GM23338 (cell line): ENCODE data around the gene THSD7A. TPM values are rescaled to one million over a fixed set of nuclear protein-coding genes. Genes with fewer than 3 reads are reported as not detected.

Experiments used
- ATAC-seq: fragments of 200-7000 bp; cut with Tn5 transposase; 3 replicates; pipeline ENCODE4 v1.9.1; 2020
- DNase-seq: peaks from one replicate; pipeline ENCODE4 v3.0.0-alpha.2; 2015; ENCODE audit warnings: low spot score
- H2AFZ ChIP-seq: fragments of 200-600 bp; sonication (generic); 2 replicates; pipeline ENCODE4 v1.8.0; 2016; ENCODE audit warnings: antibody characterized with exemption, mild to moderate bottlenecking, moderate library complexity
- H3F3A ChIP-seq: fragments of 200-600 bp; sonication (generic); replicated peaks from 2 replicates; pipeline ENCODE4 v1.8.0; 2017; ENCODE audit warnings: antibody characterized with exemption, mixed run types, low read depth
- H3K27ac ChIP-seq: fragments of 200-600 bp; sonication (generic); 2 replicates; pipeline ENCODE4 v1.6.1; 2016; ENCODE audit warnings: low read depth
- H3K27me3 ChIP-seq: fragments of 200-600 bp; sonication (generic); 2 replicates; pipeline ENCODE4 v1.8.0; 2016; ENCODE audit warnings: mild to moderate bottlenecking, mixed run types, moderate library complexity; ENCODE audit not compliant: insufficient read depth
- H3K36me3 ChIP-seq: fragments of 200-600 bp; sonication (generic); 2 replicates; pipeline ENCODE4 v1.8.0; 2016; ENCODE audit warnings: mild to moderate bottlenecking; ENCODE audit not compliant: insufficient read depth
- H3K4me1 ChIP-seq: fragments of 200-600 bp; sonication (generic); 2 replicates; pipeline ENCODE4 v1.8.0; 2016; ENCODE audit warnings: mild to moderate bottlenecking, moderate library complexity; ENCODE audit not compliant: insufficient read depth
- H3K4me2 ChIP-seq: fragments of 200-600 bp; sonication (generic); 2 replicates; pipeline ENCODE4 v1.7.1; 2017; ENCODE audit warnings: mixed run types
- H3K4me3 ChIP-seq: fragments of 200-600 bp; sonication (generic); 2 replicates; pipeline ENCODE4 v1.6.1; 2016; ENCODE audit warnings: mixed run types
- H3K79me2 ChIP-seq: fragments of 200-600 bp; sonication (generic); replicated peaks from 2 replicates; pipeline ENCODE4 v1.8.0; 2017; ENCODE audit warnings: mild to moderate bottlenecking; ENCODE audit not compliant: insufficient read depth
- H3K9me2 ChIP-seq: fragments of 200-600 bp; sonication (generic); 2 replicates; pipeline ENCODE4 v1.8.0; 2017; ENCODE audit not compliant: insufficient read depth
- H4K20me1 ChIP-seq: fragments of 200-600 bp; sonication (generic); replicated peaks from 2 replicates; pipeline ENCODE4 v1.8.0; 2017; ENCODE audit warnings: mild to moderate bottlenecking; ENCODE audit not compliant: insufficient read depth
- H3K27ac Mint-ChIP-seq: 2 replicates; pipeline ENCODE4 v1.8.0; 2020; ENCODE audit warnings: inconsistent platforms, mild to moderate bottlenecking, moderate library complexity, mixed read lengths
- H3K27me3 Mint-ChIP-seq: 3 replicates; pipeline ENCODE4 v1.8.0; 2022; ENCODE audit warnings: low read depth, mild to moderate bottlenecking, moderate library complexity, mixed read lengths, inconsistent platforms; ENCODE audit not compliant: insufficient read depth, poor library complexity
- H3K36me3 Mint-ChIP-seq: 3 replicates; pipeline ENCODE4 v1.8.0; 2021; ENCODE audit warnings: low read depth, mild to moderate bottlenecking, inconsistent platforms, moderate library complexity, mixed read lengths
- H3K4me1 Mint-ChIP-seq: 3 replicates; pipeline ENCODE4 v1.8.0; 2020; ENCODE audit warnings: mild to moderate bottlenecking, inconsistent platforms, mixed read lengths
- H3K4me3 Mint-ChIP-seq: 3 replicates; pipeline ENCODE4 v1.8.0; 2021; ENCODE audit warnings: moderate library complexity, mild to moderate bottlenecking, inconsistent platforms, mixed read lengths
- H3K9me3 Mint-ChIP-seq: 3 replicates; pipeline ENCODE4 v1.8.0; 2020; ENCODE audit warnings: moderate library complexity, mild to moderate bottlenecking, inconsistent platforms, mixed read lengths
- CREB1 ChIP-seq: fragments of 250-450 bp; sonication (Bioruptor Pico); IDR thresholded peaks from 2 replicates; pipeline ENCODE4 v1.5.0; 2020; ENCODE audit warnings: low read depth, mild to moderate bottlenecking, moderate library complexity
- CTCF ChIP-seq, 2 experiments: fragments of 200-600 bp in 1 of 2; sonication (generic) in 1 of 2; conservative IDR thresholded peaks; 2 replicates each; pipeline versions ENCODE4 v1.5.1 to v1.6.1; 2016 to 2017; ENCODE audit warnings: antibody characterized with exemption in 2 of 2, low read depth in 2 of 2, mild to moderate bottlenecking in 2 of 2, moderate library complexity in 1 of 2
- ETS1 ChIP-seq: IDR thresholded peaks from 2 replicates; pipeline ENCODE4 v1.6.1; 2016; ENCODE audit warnings: antibody characterized with exemption
- EZH2phosphoT487 ChIP-seq: fragments of 200-600 bp; sonication (generic); IDR thresholded peaks from one replicate; pipeline ENCODE4 v1.8.1; 2018; ENCODE audit warnings: antibody characterized with exemption; ENCODE audit not compliant: unreplicated experiment
- NANOG ChIP-seq: IDR thresholded peaks from 2 replicates; pipeline ENCODE4 v1.6.1; 2016; ENCODE audit warnings: antibody characterized with exemption, borderline replicate concordance
- POLR2AphosphoS5 ChIP-seq: IDR thresholded peaks from 2 replicates; pipeline ENCODE4 v1.6.1; 2016; ENCODE audit warnings: antibody characterized with exemption, low read depth
- STAT1 ChIP-seq: IDR thresholded peaks from one replicate; pipeline ENCODE4 v1.6.1; 2016; ENCODE audit warnings: antibody characterized with exemption; ENCODE audit not compliant: unreplicated experiment
- ZNF114 ChIP-seq: fragments of 250-450 bp; sonication (Bioruptor Pico); IDR thresholded peaks from 2 replicates; pipeline ENCODE4 v1.5.0; 2020; ENCODE audit warnings: mild to moderate bottlenecking, moderate library complexity
- polyA plus RNA-seq: library from polyadenylated mRNA; unstranded; fragments of >200 nt; fragmentation: Nextera tagmentation; extraction: Ambion mirVana; gene quantifications from 2 replicates; pipeline ENCODE4 v1.2.1, GENCODE V29; 2016
- total RNA-seq: library from RNA; depleted of rRNA; stranded (reverse); fragments of >200 nt; shearing (Covaris generic); gene quantifications from 2 replicates; pipeline ENCODE4 v1.2.3, GENCODE V29; 2014

THSD7A gene
- total and polyA plus RNA-seq, 2 experiments from 2014 or later = 1.3 to 2.1 TPM

GRCh38 chr7:11478426-11478825 lies 353.6 kb downstream of the THSD7A start (continued):
- TF ChIP-seq CREB1 (CRISPR knock-in tag) (no peak), CTCF (conservative IDR thresholded peaks at IDR 0.05; ENCODE audit: low read depth in 2 of 2) (no peak), ZNF114 (CRISPR knock-in tag) (no peak), STAT1 (no peak), NANOG (no peak), ETS1 (no peak), POLR2AphosphoS5 (no peak), EZH2phosphoT487 (no peak)

GRCh38 chr7:11474902-11475585 lies 357.0 kb downstream of the THSD7A start:
- Histone ChIP-seq H2AFZ (no peak overlapping the region), H3K36me3 (no peaks in the 10 kb centered on the region), H3K9me2 (no peaks in the 10 kb centered on the region), H3F3A (no peaks in the 10 kb centered on the region), H3K27ac (no peak overlapping the region), H3K4me3 (no peak overlapping the region), H3K4me2 (no peak overlapping the region), H4K20me1 (no peaks in the 10 kb centered on the region), H3K79me2 (no peaks in the 10 kb centered on the region), H3K27me3 (no peaks in the 10 kb centered on the region), H3K4me1 (no peaks in the 10 kb centered on the region)
- ATAC-seq (no peak), DNase-seq (no peak)
- TF ChIP-seq ETS1 (no peak), CTCF (conservative IDR thresholded peaks at IDR 0.05; ENCODE audit: low read depth in 2 of 2) (peak in 1 of 2 experiments; percentile 24; a peak in 1 of 4 replicates)
- no peaks in the 10 kb centered on the region for H3K9me3 Mint-ChIP-seq
- no peaks in the 10 kb centered on the region for H3K27me3 Mint-ChIP-seq
- H3K4me1 Mint-ChIP-seq = peaks cover 4% of the 10 kb centered on the region; the same call in 1 of the 3 replicates
- H3K36me3 Mint-ChIP-seq = no peaks in the 10 kb centered on the region
- no peak overlapping the region for H3K4me3 Mint-ChIP-seq
- no peak overlapping the region for H3K27ac Mint-ChIP-seq
